CD14-positive monocyte (primary cell): Measurements from ENCODE around the gene LYRM2. TPM values are rescaled to one million over a fixed set of nuclear protein-coding genes. Genes with fewer than 3 reads are reported as not detected.

Source experiments
- DNase-seq, 3 donors: peaks; one replicate each; pipeline ENCODE4 v3.0.0-alpha.2; 2011 to 2022
- H2AFZ ChIP-seq: 2 replicates; pipeline ENCODE4 v1.6.0; 2012; ENCODE audit warnings: mild to moderate bottlenecking, low read depth, low read length, inconsistent platforms; ENCODE audit not compliant: insufficient read depth, poor library complexity, severe bottlenecking
- H3K27ac ChIP-seq, 2 donors: 1 replicate in 1 of 2; 2 replicates in 1 of 2; pipeline ENCODE4 v1.5.1; 2012 to 2013; ENCODE audit warnings: low read length in 2 of 2, control low read depth in 1 of 2, inconsistent platforms in 1 of 2, low read depth in 1 of 2, mild to moderate bottlenecking in 1 of 2
- H3K27me3 ChIP-seq, 2 donors: one replicate each; pipeline versions ENCODE4 v1.6.0 to v1.6.1; 2011 to 2013; ENCODE audit warnings: low read length in 2 of 2; ENCODE audit not compliant: control insufficient read depth in 2 of 2, insufficient read depth in 2 of 2
- H3K36me3 ChIP-seq, 2 donors: replicated peaks in 1 of 2; 1 replicate in 1 of 2; 2 replicates in 1 of 2; pipeline versions ENCODE4 v1.5.1 to v1.6.1; 2012 to 2013; ENCODE audit warnings: low read length in 2 of 2, control low read depth in 1 of 2, inconsistent platforms in 1 of 2, mild to moderate bottlenecking in 1 of 2; ENCODE audit not compliant: insufficient read depth in 2 of 2, control insufficient read depth in 1 of 2
- H3K4me1 ChIP-seq, 2 donors: 1 replicate in 1 of 2; 2 replicates in 1 of 2; pipeline versions ENCODE4 v1.5.1 to v1.6.1; 2012 to 2013; ENCODE audit warnings: low read length in 2 of 2, control low read depth in 1 of 2, inconsistent platforms in 1 of 2, mild to moderate bottlenecking in 1 of 2, moderate library complexity in 1 of 2; ENCODE audit not compliant: insufficient read depth in 2 of 2, control insufficient read depth in 1 of 2
- H3K4me2 ChIP-seq: replicated peaks from 2 replicates; pipeline ENCODE3; 2012; ENCODE audit warnings: low read length, moderate library complexity, mild to moderate bottlenecking; ENCODE audit not compliant: poor library complexity, severe bottlenecking; ENCODE audit errors: extremely low read depth
- H3K4me3 ChIP-seq, 3 experiments: fragments of 200-600 bp in 1 of 3; sonication (generic) in 1 of 3; replicated peaks in 1 of 3; 1 replicate in 2 of 3; 2 replicates in 1 of 3; pipeline ENCODE4 v1.5.1; 2011 to 2013; ENCODE audit warnings: low read length in 3 of 3, mild to moderate bottlenecking in 3 of 3, control low read depth in 2 of 3, low read depth in 2 of 3, inconsistent platforms in 1 of 3, moderate library complexity in 1 of 3
- H3K79me2 ChIP-seq: 2 replicates; pipeline ENCODE4 v1.6.0; 2012; ENCODE audit warnings: mild to moderate bottlenecking, control low read depth, inconsistent platforms, low read length, moderate library complexity; ENCODE audit not compliant: insufficient read depth
- H3K9ac ChIP-seq: 2 replicates; pipeline ENCODE4 v1.6.0; 2017; ENCODE audit warnings: low read length, mild to moderate bottlenecking; ENCODE audit not compliant: insufficient read depth, poor library complexity, severe bottlenecking
- H3K9me3 ChIP-seq, 2 donors: replicated peaks in 1 of 2; 1 replicate in 1 of 2; 2 replicates in 1 of 2; pipeline versions ENCODE4 v1.5.1 to v1.6.1; 2012 to 2013; ENCODE audit warnings: low read length in 2 of 2, control low read depth in 1 of 2; ENCODE audit not compliant: control insufficient read depth in 1 of 2, insufficient read depth in 1 of 2
- H4K20me1 ChIP-seq: 2 replicates; pipeline ENCODE4 v1.6.0; 2012; ENCODE audit warnings: mild to moderate bottlenecking, low read length, control low read depth, moderate library complexity; ENCODE audit not compliant: insufficient read depth
- H3K27ac Mint-ChIP-seq, 7 donors: one replicate each; pipeline ENCODE4 v1.8.0; 2020; ENCODE audit warnings: mild to moderate bottlenecking in 7 of 7, mixed read lengths in 7 of 7, moderate library complexity in 6 of 7, inconsistent platforms in 2 of 7
- H3K27me3 Mint-ChIP-seq, 3 donors: one replicate each; pipeline ENCODE4 v1.8.0; 2021 to 2022; ENCODE audit warnings: low read depth in 3 of 3, mild to moderate bottlenecking in 3 of 3, mixed read lengths in 3 of 3, moderate library complexity in 3 of 3, inconsistent platforms in 1 of 3
- H3K36me3 Mint-ChIP-seq, 2 donors: one replicate each; pipeline ENCODE4 v1.8.0; 2020; ENCODE audit warnings: mixed read lengths in 2 of 2, inconsistent platforms in 1 of 2, mild to moderate bottlenecking in 1 of 2
- H3K4me1 Mint-ChIP-seq: one replicate; pipeline ENCODE4 v1.8.0; 2020; ENCODE audit warnings: mild to moderate bottlenecking, mixed read lengths
- H3K4me3 Mint-ChIP-seq, 2 donors: one replicate each; pipeline ENCODE4 v1.8.0; 2020; ENCODE audit warnings: mild to moderate bottlenecking in 2 of 2, mixed read lengths in 2 of 2, moderate library complexity in 1 of 2
- H3K9me3 Mint-ChIP-seq, 7 donors: one replicate each; pipeline ENCODE4 v1.8.0; 2020 to 2022; ENCODE audit warnings: mixed read lengths in 7 of 7, mild to moderate bottlenecking in 6 of 7, moderate library complexity in 6 of 7, inconsistent platforms in 2 of 7
- WGBS: methylation state at CpG from one replicate; pipeline ENCODE4 v1.1.5; 2013; ENCODE audit warnings: missing lambda C conversion rate; ENCODE audit not compliant: insufficient coverage; 5-methylcytosine and 5-hydroxymethylcytosine counted together
- intact Hi-C, 2 donors: fragments of 100-400 bp; cut with micrococcal nuclease; formaldehyde crosslinking; loops; one replicate each; pipeline versions ENCODE4 v1.15.0 to v1.15.1; 2023
- polyA plus RNA-seq, 3 donors: library from polyadenylated mRNA; depleted of rRNA in 1 of 3; unstranded in 2 of 3; stranded (reverse) in 1 of 3; fragments of 300-500 nt in 2 of 3; fragments of >200 nt in 1 of 3; fragmentation: Illumina TruSeq in 2 of 3; gene quantifications; 1 replicate in 2 of 3; 2 replicates in 1 of 3; pipeline ENCODE4 v1.2.3, GENCODE V29; 2012 to 2021
- TF ChIP-seq, protein P1 (sequence below): fragments of 200-600 bp; IDR thresholded peaks from one replicate; pipeline ENCODE4 v1.8.0; 2022; ENCODE audit warnings: antibody characterized with exemption, mild to moderate bottlenecking

Gene LYRM2
- polyA plus RNA-seq, 3 donors = 13.2 to 64.0 (median 58.1) TPM

DNA sequence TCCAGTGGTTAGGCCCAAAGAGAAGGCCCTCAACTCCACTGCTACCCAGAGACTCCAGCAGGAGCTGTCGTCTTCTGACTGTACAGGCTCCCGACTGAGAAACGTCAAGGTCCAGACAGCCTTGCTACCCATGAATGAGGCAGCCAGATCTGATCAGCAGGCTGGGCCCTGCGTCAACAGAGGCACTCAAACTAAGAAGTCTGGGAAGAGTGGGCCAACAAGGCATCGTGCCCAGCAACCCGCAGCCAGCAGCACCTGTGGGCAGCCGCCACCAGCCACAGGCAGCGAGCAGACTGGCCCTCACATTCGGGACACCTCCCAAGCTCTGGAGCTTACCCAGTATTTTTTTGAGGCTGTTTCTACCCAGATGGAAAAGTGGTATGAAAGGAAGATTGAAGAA lies 8.1 kb downstream of the LYRM2 start:
- Histone ChIP-seq H3K27ac (no peak overlapping the region), H2AFZ (no peak overlapping the region), H3K9ac (no peak overlapping the region), H3K4me3 (no peak overlapping the region), H3K36me3 (peaks cover 5 to 17% of the 10 kb centered on the region in 2 donors), H4K20me1 (no peaks in the 10 kb centered on the region), H3K4me1 (no peaks in the 10 kb centered on the region), H3K4me2 (no peak overlapping the region), H3K27me3 (no peaks in the 10 kb centered on the region), H3K9me3 (no peaks in the 10 kb centered on the region), H3K79me2 (no peaks in the 10 kb centered on the region)
- DNase-seq = no peak
- intact Hi-C loops = loop anchor here in 1 of 2 donors (10.0 kb wide), 2 partner anchors 276 to 666 kb away; partner anchors contain the start of genes RNGTT and UBE2J1
- H3K4me1 Mint-ChIP-seq = no peaks in the 10 kb centered on the region
- H3K27ac Mint-ChIP-seq = peak overlapping the region in 1 of 7 donors; percentile 45
- H3K27me3 Mint-ChIP-seq = peaks cover 0 to 1% (median 1%) of the 10 kb centered on the region in 3 donors
- H3K9me3 Mint-ChIP-seq = no peaks in the 10 kb centered on the region
- WGBS = 73% methylated on average over 5 of the region's 9 CpGs
- no peak overlapping the region for H3K4me3 Mint-ChIP-seq
- H3K36me3 Mint-ChIP-seq = peaks cover 22 to 38% of the 10 kb centered on the region in 2 donors
- TF ChIP-seq, protein P1, sequence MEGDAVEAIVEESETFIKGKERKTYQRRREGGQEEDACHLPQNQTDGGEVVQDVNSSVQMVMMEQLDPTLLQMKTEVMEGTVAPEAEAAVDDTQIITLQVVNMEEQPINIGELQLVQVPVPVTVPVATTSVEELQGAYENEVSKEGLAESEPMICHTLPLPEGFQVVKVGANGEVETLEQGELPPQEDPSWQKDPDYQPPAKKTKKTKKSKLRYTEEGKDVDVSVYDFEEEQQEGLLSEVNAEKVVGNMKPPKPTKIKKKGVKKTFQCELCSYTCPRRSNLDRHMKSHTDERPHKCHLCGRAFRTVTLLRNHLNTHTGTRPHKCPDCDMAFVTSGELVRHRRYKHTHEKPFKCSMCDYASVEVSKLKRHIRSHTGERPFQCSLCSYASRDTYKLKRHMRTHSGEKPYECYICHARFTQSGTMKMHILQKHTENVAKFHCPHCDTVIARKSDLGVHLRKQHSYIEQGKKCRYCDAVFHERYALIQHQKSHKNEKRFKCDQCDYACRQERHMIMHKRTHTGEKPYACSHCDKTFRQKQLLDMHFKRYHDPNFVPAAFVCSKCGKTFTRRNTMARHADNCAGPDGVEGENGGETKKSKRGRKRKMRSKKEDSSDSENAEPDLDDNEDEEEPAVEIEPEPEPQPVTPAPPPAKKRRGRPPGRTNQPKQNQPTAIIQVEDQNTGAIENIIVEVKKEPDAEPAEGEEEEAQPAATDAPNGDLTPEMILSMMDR = no peak

GRCh38 chr6:89623749-89624148 lies 14.8 kb downstream of the LYRM2 start:
- Histone ChIP-seq H3K4me1 (no peaks in the 10 kb centered on the region), H4K20me1 (no peaks in the 10 kb centered on the region), H3K9ac (no peak overlapping the region), H3K4me3 (no peak overlapping the region), H3K27ac (no peak overlapping the region), H3K9me3 (no peaks in the 10 kb centered on the region), H2AFZ (no peak overlapping the region), H3K27me3 (no peaks in the 10 kb centered on the region), H3K79me2 (no peaks in the 10 kb centered on the region), H3K36me3 (no peaks in the 10 kb centered on the region), H3K4me2 (no peak overlapping the region)
- Mint-ChIP-seq H3K27me3 (no peaks in the 10 kb centered on the region), H3K4me3 (no peak overlapping the region), H3K4me1 (no peaks in the 10 kb centered on the region), H3K9me3 (peaks cover 0 to 2% (median 0%) of the 10 kb centered on the region in 7 donors), H3K27ac (no peak overlapping the region), H3K36me3 (peaks cover 0 to 9% of the 10 kb centered on the region in 2 donors)
- TF ChIP-seq, protein P1 = no peak
- DNase-seq = no peak
- 89% methylated on average over 5 of the region's 8 CpGs for WGBS
- intact Hi-C loops = no loop called here
